KG1 (cell line): ENCODE results near the gene MTHFS.
"Not testable (repeated sequence)": the region's sequence is repeated elsewhere in the genome, so short reads cannot be mapped to it uniquely, and the experiment has no call there.

Source experiments
- DNase-seq: peaks from one replicate; lab custom pipeline; 2025; lab: John Stamatoyannopoulos, UW

Gene MTHFS

DNA sequence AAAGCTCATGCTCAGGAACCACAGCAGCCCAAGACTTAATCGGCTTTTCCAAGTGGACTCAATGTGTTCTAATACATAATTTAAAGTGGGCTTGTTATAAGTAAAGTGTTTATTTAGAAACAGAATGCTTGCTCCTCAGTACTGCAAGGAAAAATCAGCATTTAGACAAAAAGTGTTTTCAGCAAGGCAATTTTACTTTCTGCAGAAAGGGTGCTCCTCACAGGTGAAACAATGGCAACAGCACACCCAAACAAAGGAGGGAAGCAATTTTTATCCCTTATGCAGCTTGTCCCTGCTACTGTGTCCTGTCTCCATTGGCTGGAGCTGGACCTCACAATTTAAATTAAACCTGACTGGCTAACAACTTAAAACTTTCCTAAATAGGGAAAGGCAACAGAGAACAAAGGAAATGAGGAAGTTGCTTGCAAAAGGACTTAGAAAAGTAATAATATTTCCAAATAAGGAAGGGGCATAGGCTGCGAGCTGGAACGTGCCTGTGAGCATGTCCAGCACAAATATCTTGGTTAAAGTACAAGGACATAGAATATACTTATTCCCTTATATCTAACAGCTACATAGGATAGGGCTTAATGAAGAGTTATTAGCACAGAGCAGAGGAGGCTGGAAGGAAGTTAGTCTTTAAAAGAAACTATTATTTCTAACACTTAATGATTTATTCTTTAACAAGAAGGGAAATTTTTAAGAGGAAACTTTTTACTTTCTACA, 19.1 kb upstream of the MTHFS start:
- DNase-seq, result not testable (repeated sequence)

DNA sequence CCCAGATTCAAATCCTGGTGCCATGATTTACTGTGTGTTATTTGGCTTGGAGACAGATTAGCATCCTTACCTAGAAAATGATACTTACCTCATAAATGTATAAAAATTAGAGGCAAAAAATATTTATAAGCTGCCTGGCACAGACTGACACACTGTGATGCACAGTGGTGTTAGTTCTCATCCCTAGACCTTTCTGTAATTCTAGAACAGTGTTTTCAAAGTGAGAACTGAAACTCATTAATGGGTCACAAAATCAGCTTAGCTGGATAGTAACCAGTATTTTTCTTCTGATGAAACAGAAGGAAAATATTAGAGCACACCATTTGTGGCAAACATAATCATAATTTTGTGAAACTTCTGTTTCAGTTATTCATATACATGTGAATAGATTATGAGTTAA, 17.9 kb upstream of the MTHFS start:
- DNase-seq, result no peak

DNA sequence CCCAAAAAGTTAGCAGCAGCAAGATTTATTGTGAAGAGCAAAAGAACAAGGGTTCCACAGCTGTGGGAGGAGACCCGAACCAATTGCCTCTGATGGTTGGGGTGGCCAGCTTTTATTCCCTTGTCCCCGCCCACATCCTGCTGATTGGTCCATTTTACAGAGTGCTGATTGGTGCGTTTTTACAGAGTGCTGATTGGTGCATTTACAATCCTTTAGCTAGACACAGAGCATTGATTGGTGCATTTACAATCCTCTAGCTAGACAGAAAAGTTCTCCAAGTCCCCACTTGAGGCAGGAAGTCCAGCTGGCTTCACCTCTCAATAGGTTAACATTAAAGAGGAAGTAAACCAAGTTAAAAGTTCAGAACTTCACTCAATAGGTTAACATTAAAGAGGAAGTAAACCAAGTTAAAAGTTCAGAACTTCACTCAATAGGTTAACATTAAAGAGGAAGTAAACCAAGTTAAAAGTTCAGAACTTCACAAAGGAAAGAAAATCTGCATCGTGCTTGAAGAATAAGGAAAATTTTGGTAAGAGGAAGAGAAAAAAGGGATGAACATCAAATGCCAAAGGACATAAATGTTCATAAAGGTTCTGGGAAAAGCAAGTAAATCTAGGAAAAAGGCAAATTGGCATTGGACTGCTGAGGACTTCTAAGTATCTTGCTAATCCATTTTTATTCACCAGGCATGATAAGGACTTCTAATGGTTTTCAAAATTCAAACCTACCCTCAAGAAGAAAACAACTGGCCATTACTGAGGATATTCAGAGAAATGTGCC, 12.9 kb upstream of the MTHFS start:
- DNase-seq, result not testable (repeated sequence)

- no peak for DNase-seq
Measured at GRCh38 chr15:79904271-79904670, 7.5 kb upstream of the MTHFS start.

DNA sequence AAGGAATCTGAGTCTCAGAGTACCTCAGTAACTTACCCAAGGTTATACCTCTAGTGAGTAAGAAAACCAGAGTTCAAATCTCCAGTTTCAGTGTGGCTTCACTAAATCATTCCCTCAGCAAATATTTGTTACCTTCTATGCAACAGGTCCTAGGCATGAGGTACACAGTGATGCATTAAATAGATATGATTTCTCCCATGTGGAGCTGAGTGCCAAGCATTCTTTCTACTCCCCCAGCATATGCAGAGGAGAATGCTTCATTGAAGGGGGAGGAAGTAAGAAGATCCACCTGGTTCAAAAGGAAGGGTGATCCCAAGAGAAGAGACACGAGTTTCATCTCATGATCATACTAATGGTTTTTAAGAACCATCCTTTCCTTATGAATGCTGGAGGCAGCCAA, 6.8 kb upstream of the MTHFS start:
- no peak for DNase-seq

DNA sequence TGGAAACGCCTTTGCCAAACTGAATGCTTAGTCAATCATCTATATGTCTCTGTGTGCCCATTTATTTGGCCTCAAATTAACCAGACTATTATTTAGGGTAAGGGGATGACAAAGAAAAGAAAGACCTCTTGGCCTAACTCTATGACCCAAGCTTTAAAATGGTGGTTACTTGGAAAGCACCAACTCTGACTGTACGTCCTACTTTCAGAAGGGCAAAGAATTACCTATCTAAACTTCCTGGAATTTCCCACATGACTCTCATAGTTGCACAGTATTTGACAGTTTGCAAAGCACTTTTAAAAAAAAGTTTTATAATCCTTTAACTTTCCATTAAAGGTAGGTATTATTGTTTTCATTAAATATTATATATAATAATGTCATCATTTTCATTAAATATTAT, 6.3 kb upstream of the MTHFS start:
- DNase-seq, result no peak

GRCh38 chr15:79901958-79902357, 5.1 kb upstream of the MTHFS start:
- DNase-seq, result no peak

- DNase-seq, result not testable (repeated sequence)
Measured at GRCh38 chr15:79900818-79901378, 4.1 kb upstream of the MTHFS start.

DNA sequence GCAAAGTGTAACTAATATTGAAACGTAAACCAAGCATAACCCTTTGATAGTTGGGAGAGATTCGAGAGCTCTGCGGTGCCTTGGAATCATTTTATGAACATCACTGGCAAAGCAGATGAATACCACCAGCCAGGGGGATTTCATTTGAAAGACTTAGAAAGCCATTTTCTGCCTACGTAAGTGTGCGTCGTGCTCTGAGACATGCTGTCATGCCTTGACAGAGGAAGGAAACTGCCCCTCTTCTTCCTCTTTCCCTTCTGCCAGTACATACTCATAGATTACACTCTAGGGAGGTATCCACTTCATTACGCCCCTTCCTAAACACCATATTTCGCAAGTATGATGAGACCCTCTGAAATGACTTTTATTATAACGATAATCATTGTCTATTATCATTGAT, 3.3 kb upstream of the MTHFS start:
- DNase-seq, result no peak

GRCh38 chr15:79898786-79899185, 2.0 kb upstream of the MTHFS start:
- DNase-seq, result not testable (repeated sequence)

GRCh38 chr15:79898369-79898768, 1.6 kb upstream of the MTHFS start:
- no peak for DNase-seq

DNA sequence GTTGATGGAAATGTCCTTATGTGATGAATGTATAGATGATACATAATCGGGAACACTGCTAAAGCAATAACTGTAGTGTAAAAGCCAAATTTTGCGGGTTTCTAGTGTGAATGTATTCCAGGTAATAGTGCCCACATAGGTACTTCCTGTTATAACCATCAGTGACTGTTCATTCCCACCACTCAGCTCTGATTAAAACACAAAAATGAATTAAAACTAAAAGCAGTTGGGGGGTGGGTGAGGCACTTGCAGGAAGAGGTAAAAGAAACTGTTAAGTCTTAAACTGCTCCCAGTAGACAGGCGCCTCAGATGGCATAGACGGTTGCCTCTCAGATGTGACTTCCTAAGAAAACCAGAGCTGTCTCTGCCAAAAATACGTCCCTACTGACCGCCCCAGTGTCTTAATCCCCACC, 893 bp upstream of the MTHFS start:
- DNase-seq, result no peak

GRCh38 chr15:79897380-79897678, 515 bp upstream of the MTHFS start:
- peak; percentile 69 for DNase-seq

GRCh38 chr15:79896131-79896633, 632 bp downstream of the MTHFS start:
- DNase-seq, result no peak

DNA sequence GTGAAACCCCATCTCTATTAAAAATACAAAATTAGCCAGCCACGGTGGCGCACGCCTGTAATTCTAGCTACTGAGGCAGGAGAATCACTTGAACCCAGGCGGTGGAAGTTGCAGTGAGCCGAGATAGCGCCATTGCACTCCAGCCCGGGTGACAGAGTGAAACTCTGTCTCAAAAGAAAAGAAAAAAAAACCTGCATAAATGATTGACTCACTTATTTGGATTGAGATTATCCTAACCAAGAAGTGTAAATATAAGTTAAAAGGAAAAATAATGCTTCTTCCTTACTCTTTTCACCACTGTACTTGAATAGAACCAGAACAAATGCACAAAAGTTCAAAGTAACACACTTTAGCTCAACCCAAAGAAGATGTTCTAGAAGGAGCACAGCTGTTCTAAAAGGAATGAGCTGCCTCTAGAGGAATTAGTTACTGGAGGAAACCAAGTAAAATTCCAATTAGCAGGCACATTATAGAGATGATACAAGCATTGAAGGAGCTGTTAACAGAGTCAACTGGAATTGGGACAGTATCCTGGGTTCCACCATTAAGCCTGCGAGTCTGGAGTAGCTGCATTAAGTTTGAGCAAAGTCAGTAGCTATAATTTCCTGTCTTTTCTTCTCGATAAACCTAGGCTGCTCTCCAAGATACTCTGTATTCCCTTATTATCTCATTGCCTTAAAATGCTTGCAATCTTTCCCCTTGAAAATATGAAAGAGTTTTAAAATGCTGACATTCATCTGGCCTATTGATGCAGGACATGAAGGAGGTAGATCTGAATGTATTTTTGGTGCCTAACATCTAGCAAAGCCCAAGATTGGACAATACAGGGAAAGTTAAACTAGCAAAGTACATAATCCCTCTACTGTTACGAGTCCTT, 9.5 kb downstream of the MTHFS start:
- DNase-seq, result no peak

DNA sequence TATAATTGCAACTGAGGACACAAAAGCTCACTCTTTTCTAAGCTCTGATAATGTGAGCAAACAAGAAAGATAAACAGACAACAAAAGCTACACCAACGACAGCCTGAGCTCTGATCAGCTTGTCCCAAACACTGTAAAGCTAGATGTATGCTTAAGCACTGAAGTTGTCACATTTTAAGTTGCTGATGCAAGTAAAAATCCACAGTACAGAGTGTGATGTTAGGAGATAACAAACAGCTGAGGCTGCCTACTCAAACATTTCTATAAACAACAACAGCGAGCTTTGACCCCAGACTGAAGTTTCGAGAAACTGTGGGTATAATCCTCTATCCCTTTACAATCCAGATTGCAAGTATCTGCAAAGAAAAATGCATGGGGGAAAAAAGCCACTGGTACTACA, 10.7 kb downstream of the MTHFS start:
- no peak for DNase-seq

- DNase-seq, result no peak
Measured at GRCh38 chr15:79884204-79884596, 12.6 kb downstream of the MTHFS start.

DNA sequence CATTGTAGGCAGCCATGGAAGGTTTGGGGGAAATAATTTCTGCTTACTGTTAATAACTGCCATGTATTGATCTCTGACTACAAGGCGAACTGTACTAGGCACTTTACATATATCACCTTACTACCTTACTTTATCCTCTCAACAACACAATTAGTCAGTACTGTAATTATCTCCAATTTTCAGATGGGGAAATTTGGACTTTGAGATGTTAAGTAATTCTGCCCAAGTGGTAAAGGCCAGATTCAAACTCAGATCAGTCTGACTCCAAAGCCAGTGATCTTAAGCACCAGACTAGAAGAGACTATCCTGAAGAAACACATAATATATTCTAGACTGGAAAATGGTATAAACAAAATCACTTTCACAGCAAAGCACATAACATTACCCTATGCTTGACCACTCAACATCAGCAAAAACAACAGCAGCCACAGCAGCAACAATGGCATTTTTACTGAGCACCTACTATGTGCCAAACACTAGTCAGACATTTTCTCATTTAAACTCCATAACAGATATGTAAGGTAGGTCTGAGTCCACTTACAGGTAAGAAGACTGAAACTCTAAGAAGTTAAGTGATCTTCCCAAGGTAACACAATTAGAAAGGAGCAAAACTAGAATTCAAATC, 13.1 kb downstream of the MTHFS start:
- no peak for DNase-seq

GRCh38 chr15:79881668-79882067, 15.1 kb downstream of the MTHFS start:
- no peak for DNase-seq

DNA sequence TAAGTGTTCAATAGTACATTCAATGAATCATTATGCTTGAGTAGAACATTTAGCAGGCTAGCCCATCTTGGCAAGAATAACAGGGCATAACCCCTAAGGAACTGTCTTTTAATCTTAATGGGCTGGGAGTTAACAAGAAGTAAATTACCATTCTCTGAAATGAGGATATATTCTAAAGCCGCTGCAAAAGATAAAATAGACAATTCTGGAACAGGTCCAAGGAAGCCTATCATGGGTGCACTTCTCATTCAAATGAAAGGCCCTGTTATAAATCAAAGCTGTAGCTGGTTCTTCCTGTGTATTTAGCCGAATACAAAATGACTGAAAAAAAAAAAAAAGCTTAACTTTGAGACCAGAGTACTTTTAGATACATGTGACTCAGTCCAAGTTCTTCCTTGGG, 15.6 kb downstream of the MTHFS start:
- DNase-seq, result no peak

GRCh38 chr15:79878078-79878705, 18.6 kb downstream of the MTHFS start:
- DNase-seq, result no peak
